ENCODE results near the gene NSL1.
A peak's percentile ranks its signal among the peaks of the same experiment; 100 is the strongest.

NSL1 gene

DNA sequence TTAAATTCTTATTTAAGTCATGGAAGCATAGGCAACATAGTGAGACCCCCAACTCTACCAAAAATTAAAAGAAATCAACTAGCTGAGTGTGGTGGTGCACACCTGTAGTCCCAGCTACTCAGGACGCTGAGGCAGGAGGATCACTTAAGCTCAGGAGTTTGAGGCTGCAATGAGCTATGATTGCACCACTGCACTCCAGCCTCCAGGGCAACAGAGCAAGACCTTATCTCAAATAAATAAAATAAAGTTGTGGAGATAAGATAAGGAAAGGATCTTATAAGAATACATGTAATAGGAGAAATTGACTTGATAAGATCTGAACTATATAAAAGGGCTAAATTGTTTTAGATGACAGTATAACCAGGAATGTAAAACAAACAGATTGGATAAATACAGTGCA is 89.7 kb downstream of the NSL1 start:
- no peak for DNase-seq

DNA sequence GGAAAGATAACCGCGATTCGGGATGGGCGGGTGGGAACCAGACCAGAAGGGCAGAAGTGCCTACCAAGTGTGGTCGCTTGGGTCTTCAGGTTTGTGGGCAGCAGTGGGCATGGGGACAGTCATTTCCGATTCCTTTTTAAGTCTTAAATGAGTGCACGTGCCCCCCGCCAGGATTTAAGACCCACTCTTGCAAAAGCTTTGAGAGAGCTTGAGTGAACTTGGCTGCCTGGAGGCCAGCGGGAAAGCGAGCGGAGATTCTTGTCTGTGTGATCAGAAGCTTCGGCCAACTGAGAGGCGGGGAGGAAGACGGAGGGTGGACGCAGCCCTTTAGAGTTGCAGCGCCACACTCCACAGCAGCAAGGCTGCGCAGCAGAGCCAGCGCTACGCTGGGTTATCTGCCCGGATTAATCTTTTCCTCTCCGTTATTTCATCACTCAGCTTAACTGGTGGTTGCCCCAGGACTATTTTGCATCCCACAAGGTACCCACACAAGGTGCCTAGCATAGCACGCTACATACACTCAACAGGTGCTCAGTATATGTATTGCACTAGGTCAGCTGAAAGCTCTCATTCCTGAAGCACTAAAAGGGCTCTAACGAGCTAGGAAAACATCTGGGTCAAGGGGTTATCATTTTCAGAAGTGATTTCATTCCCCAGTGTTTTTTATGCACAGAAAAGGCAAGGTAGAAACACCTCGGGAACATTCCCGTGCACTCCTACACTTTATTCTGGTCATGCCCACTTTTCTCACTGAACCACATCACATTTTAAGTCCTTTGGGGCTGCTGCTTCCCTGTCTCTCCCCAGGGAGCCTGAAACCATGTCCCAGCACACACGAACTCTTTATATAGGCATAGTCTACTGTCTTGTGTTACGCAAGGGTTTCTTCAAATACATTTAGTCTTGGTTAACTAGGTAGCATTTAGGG is 90.4 kb downstream of the NSL1 start:
- DNase-seq = peak; percentile 22

DNA sequence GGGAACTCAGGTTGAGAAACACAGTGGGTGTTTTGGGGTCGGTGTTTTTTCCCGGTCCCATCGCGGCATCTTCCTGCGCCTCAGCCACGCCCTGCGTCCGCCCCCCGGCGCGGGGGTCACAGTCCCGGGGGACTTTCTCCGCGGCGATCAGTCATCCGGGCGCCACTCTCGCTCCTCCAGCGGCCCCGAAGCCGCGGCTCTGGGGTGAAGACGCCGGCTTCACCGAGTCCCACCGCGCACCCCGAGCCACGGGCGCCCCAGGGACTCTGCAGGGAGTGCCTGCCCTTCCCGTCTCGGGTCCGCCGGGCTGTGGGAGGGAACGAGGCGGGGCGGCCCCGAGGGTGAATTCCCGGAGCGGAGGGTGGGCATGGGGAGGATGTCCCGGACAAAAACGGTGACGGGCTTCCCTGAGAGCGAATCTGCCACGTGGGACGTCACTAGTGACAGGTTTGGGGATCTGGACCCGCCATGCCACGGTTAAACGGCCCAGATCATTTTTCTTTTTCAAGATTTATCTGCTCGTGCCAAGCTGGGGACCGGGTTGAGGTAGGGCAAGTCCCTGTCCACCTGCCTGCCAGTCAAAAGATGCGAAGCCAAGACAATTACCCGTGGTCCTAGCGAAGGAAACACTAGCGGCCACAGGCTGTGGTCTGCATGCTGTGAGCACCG is 91.2 kb downstream of the NSL1 start:
- no peak for DNase-seq

DNA sequence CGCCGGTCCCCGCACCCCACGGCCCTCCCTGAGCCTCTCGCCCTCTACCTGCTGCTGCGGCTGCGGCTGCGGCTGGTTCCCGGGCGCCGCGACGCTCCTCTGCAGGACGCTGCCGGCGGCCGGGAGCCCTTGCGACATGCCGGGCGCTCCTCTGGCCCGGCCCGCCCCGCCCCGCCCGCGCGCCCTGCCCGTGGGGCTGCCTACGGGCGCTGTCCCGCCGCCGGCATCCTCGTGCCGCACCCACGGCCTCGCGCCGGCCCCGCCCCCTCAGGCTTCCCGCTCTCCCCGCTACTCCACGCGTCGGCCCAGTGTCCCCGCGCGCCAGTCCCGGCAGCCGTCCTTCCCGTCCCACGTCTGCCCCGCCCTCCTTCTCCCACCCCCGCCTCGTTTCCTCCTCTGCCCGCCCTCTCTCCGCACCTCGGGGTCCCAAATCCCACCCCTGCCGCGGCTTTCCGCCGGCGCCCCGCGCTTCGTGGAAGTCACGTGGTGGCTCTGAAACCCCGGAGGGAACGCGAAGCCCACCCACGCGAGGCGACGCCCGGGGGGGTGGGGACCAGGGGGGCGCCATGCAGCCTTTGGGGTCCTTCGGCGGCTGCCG is 91.9 kb downstream of the NSL1 start, which contains the start of gene BATF3:
TSS of gene BATF3 (minus strand) at position 216 of the 598 bp plus-strand sequence. CDS start at position 138, 78 bp downstream.
- DNase-seq = no peak

DNA sequence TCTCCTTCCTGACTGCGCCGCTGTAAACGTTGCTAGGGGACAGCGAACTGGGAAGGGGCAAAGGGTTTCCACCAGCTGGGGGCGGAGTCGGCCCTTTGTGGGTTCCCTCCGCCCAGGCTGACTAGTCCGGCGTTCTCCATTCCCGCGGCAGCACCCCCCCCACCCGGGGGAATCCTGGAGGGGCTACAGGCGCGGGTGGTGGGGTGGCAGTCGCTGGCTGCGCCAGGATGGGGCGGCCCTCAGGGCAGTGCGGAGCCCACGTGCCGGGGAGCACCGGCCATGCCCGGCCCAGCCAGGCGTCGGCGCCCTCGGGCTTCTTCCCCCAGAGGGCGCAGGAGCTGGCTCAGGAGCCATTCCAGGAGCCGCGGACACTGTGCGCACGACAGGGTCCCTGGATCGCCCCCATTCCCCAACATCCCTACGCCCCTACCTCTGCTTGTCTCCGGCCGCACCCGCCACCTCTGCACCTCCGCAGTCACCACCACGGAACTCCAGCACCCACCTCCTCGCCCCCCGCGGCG is 92.4 kb downstream of the NSL1 start:
- DNase-seq = no peak

DNA sequence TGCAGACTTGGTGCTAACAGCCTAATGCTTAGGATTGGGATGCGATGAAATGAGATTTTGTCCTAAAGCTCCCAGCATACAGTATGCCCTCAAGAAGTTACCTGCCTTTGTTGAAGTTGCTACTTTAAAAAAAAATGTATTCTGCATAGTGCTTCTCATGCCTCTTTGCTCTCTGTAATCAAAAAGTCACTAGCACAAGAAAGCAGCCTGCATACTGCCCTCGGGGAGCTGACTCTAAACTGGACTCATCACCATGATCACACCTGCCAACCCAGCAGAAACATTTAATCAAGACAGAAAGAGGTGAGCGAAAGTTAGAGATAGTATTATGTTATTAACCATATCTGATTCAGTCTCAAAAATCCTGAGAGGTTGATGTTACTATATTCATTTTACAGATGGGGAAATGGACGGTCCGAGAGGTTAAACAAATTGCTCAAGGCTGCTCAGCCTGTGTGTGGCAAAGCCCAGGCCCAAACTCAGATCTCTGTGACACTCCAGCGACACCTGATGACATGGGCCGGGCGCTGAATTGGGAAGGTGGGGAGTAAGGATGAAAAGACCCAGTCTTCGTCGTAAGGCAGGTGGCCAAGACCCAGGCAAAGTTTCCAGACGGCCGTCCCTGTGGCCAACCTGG is 93.0 kb downstream of the NSL1 start:
- no peak for DNase-seq

DNA sequence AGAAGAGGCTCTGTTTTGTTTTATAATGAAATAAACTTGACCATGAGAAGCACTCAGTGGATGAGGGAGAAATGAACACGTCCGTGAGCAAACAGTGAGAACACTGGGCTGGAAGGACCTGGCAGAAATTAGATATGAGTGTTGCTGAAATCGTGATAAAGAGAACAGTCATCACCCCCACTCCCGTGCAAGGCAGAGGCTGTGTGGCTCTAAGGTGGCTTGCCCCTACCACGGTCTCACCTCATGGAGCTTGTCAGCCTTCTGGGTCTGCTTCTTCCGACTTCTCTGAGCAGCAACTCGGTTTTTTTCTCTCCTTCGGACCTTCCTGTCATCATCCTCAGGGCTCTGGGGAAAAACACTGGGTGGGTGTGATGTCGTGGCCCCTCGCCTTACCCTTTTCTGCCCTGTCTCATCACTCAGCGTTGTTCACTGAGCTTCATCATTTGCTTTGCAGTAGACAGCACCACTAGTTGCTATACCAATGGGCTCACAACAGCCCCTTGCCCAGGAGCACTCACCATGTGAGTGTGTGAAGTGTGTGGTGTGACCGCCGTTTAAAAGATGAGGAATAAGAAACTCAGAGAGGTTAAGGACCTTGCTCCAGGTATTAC is 94.8 kb downstream of the NSL1 start:
- no peak for DNase-seq

DNA sequence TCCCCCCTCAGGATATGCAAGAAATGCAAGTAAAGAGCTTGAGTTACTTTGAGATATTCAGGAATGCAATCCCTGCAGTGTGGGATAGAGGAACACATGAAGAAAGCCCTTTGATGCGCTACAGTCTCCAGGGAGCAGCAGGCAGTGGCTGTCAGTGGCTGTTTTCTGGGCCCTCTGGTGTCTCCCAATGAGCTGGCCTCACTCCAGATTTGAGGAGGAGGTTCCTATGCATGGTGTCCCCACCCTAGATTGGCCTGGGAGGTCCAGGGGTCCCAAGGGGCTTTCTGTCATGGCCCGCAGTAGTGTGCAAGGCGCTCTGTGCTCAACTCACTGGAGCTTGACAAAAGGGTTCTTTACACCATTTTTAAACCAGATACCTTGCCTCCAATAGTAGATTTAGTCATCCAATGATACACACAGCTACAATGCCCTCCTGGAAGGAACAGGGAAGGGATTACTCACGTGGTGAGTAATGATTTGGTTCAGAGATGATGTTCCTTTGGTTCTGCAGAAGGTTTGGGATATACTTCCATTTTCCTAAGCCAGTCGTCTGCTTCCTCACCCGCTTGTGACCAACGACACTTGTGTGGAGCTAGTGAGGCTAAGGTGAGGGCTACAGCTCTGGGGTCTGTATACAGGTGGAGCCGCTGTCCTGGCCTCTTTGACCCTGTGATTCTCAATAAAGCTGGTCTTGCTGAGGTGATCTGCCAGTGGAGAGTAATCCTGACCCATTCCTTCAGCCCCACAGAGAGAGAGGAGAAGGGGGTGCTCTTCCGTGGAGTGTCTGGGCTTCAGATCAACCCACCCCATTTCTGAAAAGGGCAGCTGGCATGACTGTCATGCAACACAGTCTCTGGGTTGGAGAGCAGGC is 98.6 kb downstream of the NSL1 start:
- DNase-seq = no peak

DNA sequence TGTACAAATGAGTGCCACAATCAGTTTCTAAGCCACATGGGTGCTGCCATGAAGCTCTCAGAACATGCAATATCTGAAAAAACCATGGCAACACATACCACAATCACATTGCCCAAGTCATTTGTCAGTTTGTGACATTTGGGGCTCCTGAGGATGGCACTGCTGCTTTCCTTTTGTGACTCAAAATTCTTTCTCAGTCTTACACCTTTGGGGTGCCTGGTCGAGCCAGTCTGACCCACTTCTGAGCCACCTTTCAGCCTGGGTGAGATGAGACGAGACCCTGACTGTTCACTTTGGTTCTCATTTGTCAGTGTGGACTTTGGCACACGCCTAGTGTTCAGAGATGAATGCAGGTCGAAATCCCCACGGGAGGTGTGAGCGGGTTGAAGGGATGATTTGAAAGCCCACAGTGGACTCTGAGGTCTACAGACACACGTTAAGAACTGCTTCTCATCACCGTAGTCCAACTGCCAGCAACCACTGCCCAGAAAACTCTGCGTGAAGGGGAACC is 100.0 kb downstream of the NSL1 start:
- no peak for DNase-seq

DNA sequence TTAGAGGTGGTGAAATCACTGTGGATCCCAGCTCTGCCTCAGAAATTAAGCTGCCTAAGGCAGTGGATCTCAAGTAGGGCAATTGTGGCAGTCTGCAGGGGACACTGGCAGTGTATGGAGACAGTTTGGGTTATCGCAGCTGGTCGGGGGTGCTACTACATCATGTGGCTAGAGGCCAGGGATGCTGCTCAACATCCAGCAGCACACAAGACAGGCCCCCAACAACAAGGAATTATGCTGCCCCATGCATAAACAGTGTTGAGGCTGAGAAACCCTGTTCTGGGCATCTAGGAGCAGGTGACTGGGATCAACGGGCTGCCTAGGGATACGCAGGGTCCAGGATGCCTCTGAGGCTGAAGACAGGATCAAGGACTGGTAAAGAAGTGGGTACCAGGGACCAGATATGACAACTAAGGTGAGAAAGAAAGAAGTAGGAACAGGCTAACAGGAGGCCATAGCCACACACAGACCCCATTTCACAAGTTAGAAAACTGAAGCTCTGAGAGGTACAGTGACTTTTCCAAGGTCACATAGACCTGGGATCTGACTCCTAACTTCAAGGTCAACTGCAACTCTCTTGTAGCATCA is 100.7 kb downstream of the NSL1 start:
- DNase-seq = no peak

DNA sequence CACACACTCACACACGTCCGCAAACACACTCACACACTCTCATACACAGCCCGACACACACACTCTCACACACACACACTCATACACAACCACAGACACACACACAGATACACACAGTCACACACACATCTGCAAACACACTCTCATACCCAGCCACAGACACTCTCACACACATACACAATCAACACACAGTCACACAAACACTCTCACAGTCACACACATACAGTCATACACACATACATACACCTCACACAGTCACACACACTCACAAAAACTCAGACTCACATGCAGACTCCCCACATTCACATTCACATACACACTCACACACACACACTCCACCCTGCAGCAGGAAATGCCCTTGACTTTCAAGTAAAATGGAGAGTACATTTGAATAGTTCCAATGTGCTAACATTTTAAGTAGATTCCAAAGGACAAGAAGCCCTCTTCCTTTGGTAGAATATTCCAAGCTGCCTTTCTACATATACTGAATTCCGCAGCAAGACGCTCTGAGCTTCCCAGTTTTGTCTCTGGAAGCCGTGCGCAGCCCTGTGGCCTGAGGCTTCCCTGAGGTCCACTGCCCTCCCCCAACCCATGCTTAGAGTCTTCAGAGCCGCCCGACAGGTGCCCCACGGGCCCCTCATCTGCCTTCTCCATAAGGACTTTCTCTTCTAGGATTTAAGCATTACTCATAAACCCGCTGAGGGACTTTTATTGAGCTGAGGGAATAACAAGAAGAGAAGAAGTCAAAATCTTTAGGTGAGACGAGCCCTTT is 101.6 kb downstream of the NSL1 start:
- DNase-seq = no peak

DNA sequence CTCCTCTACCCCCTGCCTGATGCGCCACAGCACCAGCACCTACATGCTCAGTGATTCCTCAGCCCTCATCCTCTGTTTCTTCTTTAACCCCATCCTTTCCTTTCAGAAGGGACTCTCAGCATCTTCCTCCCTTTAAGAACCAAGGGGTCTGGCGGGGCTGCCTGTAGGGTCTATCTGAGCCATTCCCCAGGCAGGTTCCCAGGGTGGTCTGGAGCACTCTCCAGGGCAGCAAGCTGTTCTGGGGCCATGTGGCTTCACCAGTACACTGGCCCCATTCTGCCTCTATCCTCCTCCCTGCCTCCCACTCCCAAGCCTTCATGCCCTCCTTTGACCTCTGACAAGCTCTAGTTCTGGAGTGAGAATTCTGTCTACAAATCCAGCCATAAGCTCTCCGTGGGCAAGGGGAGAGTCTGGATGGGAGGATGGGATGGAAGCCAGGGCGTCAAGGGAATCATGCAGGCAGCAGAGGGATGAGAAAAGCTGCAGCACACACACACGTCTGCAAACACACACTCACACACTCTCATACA is 102.3 kb downstream of the NSL1 start:
- DNase-seq = no peak

DNA sequence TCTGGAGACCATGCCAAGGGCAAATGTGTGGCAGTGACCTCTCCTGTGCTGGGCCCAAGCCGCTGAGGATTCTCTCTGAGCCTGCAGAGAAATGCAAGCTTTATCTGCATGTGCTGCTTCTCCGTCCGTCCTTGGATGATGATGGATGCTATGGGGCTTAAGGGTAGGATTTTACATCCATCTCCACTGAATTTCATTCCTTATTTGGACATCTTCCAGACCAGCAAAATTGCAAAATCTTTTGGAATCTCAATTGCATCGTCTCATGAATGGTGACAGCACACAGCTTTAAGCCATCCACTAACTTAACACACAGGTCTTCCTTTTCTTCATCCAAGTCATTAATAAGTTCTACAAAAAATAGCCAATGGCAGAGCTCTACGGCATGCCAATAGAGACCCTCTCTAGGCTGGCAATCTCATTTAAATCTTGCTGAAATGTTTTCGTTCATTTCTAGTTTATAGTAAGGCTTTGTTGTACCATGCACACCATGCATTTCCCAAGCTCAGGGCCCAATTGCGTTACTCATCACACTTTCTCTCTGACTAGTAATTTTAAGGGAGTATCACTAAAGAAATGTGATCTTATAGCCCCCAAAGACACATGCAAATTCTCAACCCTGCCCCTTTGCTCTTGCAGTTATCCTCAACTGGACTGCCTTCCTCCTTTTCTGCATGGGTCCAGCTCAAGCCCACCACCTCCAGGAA is 103.1 kb downstream of the NSL1 start:
- DNase-seq = peak; percentile 85

DNA sequence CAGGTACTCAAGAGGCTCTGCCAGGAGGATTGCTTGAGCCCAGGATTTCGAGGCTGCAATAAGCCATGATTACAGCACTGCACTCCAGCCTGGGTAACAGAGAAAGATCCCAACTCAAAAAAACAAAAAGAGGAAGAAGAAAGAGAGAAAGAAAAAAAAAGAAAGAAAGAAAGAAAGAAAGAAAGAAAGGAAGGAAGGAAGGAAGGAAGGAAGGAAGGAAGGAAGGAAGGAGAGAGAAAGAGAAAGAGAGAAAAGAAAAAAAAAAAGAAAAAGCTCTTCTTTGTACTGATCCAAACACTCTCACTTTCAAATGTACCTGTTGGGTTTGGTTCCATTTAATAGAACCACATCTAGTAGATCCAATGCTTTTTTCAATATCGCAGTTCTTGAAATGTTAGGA is 103.8 kb downstream of the NSL1 start:
- DNase-seq = no peak

DNA sequence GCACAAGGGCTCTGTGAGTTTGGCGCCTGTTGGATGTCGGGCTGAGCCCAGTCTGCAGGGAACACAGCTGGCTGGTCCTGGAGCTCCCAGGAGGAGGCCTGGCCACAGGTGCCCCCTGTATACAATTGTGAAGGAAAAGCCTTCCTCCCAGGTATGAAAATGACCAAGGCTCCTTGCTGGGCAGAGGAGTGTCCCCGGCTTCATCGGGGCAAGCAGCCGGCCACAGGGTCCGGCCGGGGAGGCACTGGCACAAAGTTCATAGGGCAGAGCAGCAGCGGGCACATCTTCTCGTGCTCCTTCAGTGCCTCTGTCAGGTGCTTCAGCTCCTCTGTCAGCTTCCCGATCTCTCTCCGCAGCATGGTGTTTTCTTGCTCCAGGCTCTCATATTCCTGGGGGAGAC is 105.0 kb downstream of the NSL1 start:
- DNase-seq = no peak

DNA sequence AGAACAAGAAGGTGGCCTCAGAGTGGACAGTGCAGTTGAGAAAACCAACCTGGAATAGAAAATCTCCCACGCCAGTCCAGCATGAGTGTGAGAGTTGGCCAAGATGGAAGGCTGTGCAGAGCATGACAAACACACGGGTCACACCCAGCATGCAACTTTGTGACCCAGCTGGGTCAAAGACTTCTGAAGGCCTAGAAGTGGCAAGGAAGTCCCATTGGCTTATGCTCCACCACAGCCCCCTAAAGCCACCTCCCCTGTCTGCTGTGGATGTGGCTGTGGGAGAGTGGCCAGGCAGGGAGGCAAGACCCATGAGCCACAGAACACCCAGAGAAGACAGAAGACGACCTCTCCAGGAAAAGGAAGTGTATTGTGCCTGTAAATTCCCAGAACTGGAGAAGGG is 105.5 kb downstream of the NSL1 start:
- no peak for DNase-seq

DNA sequence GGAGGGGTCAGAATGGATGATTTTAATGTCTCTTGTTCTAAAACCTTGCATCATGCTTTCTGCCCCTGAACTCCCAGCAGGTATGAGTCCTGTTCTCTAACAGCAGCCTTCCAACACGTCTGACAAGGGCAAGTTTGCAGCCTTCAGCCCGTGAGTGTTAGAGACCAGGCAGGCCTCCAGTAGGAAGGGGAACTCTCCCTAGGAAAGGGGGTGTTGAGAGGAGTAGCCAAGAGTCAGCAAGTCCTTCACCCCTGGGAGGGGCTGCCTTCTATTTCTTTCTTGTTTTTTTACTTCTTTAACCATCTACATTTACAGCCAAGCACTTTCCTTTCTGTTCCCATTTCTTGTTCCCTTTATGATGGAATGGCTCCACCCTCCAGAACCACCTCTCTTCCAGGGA is 106.1 kb downstream of the NSL1 start:
- DNase-seq = no peak

DNA sequence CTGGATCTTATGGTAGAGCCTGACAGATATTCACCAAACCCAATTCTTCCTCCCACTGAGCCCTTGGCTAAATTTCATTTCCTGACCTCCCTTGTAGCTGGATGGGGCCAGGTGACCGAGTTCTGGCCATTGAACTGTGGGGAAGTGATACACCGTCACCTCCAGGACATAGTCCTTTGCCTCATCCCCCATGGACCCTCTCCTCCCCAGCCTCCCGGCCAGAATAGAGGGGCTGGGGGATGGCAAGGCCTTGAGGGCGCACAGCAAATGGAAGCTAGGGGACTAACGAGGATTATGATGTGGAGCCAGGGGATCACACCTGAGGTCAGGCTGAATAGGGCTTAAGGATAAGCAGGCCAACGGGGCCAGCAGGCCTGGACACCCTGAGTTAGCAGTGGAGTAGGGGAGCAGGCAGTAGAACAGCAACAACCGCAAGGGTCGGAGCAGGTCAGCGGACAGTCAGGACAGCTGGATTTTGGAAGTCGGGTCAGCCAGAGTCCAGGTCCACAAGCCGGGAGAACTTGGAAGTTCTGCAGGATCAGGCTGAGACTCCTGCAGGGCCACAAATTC is 107.0 kb downstream of the NSL1 start:
- DNase-seq = no peak

DNA sequence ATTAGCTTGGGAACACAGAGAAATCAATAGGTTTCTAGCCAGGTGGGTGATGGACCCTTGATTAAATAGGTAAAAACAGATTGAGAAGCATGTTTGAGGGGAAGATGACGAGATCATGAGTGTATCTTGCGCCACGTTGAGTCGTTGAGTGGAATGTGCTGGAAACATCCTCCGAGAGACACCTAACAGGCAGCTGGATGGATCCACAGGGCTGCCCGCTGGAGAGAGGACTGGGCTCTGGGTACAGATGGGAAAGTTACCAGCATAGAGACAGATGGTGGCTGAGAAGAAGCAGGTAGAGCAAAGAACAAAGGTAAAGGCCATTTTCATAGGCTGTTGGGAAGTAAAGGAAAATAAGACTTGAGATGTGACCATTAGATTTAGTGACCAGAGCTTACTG is 107.5 kb downstream of the NSL1 start:
- no peak for DNase-seq
